NCI-H69 (cell line): ENCODE measurements around the gene DLX1.
A peak's percentile ranks its signal among the peaks of the same experiment; 100 is the strongest.
"Not testable (repeated sequence)": the region's sequence is repeated elsewhere in the genome, so short reads cannot be mapped to it uniquely, and the experiment has no call there.

Experiments
- DNase-seq: peaks from one replicate; lab custom pipeline; 2025; lab: John Stamatoyannopoulos, UW

Gene DLX1

DNA sequence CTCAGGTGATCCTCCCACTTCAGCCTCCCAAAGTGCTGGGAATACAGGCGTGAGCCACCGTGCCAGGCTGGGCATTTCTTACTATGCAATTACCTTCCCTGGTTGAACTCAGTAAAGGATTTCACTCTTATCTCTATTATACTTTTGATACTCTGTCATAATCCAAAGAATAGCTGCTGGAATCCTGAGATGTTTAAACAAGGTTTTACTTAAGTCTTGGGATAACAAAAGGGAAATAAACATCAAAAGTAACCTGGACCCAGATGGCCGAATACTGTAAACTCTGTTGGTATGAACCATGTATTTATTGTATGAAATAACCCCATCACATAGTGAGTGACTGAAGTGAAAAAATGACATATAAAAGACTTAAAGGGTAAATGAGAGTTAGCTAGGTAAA is 29.3 kb downstream of the DLX1 start:
- no peak for DNase-seq

DNA sequence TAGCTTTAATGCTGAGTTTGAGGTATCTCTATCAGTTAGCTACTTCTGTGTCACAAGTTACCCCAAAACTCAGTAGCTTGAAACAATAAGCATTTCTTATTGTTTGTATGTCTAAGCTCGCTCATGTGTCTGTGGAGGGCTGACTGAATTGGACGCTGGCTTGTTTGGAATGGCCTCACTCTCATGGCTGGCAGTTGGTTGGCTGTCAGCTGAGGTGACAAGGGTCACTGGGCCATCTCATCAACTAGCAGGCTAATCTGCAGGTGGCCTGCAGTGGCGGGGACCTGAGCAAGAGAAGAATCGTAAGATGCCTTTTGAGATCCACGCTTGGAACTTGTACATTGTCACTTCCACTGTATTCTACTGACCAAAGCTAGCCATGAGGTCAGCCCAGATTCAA is 30.8 kb downstream of the DLX1 start:
- no peak for DNase-seq

- no peak for DNase-seq
These were observed 33.8 kb downstream of the DLX1 start for GRCh38 chr2:172119089-172119488.

DNA sequence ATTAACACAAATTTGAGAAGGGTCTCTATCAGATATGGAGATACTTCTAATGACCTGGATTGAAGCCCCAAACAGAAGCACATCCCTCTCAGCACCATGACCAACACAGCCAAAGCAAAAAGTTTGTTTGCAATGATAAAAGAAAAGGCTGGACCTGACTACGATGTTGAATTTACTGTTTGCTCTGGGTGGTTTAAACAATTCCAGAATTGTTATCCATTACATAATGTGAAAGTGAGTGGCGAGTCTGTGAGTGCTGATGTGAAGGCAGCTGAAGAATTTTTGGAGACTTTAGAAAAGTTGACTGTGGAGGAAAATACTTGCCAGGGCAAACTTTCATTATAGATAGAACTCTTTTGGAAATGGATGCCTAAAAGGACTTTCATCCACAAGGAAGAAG is 34.8 kb downstream of the DLX1 start:
- no peak for DNase-seq

- no peak for DNase-seq
These were observed 43.2 kb downstream of the DLX1 start for GRCh38 chr2:172128484-172128883.

DNA sequence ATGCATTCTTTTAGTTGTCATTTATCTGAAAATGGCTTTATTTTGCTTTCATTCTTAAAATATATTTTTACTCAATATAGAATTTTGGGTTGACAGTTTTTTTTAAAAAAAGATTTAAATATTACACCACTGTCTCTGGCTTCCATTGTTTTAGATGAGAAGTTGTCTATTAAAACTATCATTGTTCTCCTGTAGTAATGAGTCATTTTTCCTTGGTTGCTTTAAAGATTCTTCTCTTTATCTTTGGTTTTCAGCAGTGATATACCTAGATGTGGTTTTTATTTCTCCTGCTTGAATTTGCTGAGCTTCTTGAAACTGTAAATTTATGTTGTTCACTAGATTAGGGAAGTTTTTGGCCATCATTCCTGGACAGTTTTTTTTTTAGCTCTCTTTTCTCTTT is 44.1 kb downstream of the DLX1 start:
- no peak for DNase-seq

GRCh38 chr2:172131713-172132555 is 46.6 kb downstream of the DLX1 start:
- no peak for DNase-seq

- DNase-seq = peak; percentile 49
These were observed 49.0 kb downstream of the DLX1 start for GRCh38 chr2:172134270-172134669.

DNA sequence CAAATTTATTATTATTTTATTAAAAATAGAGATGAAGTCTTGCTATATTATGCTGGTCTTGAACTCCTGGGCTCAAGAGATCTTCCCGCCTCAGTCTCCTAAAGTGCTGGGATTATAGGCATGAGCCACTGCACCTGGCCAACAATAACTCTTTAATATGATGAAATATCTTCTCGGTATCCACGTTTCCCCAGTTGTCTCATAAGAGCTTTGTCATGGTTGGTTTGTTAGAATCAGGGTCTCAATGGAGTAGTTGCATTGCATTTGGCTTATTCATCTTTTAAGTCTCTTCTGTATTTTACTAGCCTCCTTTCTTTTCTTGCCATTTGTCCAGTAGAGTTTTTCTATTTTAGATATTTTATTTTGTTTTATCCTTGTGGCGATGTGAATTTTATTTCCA is 50.1 kb downstream of the DLX1 start:
- no peak for DNase-seq

- no peak for DNase-seq
These were observed 51.8 kb downstream of the DLX1 start for GRCh38 chr2:172137109-172137508.

DNA sequence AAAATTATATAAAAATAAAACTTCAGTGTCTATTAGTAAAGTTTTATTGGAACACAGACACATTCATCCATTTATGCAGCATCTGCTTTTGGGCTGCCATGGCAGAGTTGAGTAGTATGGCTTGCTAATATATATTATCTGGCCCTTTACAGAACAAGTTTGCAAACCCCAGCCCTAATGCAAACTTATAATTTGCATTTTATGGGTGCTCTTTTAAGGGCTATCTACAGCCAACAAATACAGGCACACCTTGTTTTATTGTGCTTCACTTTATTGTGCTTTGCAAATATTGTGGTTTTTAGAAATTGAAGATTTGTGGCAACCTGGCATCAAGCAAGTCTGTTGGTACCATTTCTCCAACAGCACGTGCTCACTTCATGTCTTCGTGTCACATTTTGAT is 52.6 kb downstream of the DLX1 start:
- DNase-seq = no peak

- DNase-seq = not testable (repeated sequence)
These were observed 53.4 kb downstream of the DLX1 start for GRCh38 chr2:172138727-172139126.
